ENCODE data around the gene PTPRN2. TPM values are rescaled to one million over a fixed set of nuclear protein-coding genes. Genes with fewer than 3 reads are reported as not detected.
"Not testable (repeated sequence)": the region's sequence is repeated elsewhere in the genome, so short reads cannot be mapped to it uniquely, and the experiment has no call there.

PTPRN2 gene
- total and polyA plus RNA-seq, 8 donors: 12.2 to 49.2 (median 31.8) TPM

DNA sequence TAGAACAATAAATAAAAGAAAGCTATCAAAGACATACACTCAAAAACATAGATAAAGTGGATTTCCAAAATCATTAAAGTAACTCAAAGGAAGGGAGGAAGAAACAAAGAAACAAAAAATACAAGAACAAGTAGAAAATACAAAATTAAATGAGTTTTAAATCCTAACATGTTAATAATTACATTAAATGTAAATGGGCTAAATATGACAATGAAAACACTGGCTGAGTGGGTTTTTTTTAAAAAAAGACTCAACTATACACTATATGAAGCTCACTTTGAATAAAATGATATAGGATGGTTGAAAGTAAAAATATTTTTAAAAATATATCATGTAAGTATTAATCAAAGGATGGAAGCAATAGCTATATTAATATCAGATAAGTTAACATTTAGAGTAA lies 371.4 kb downstream of the PTPRN2 start:
- peaks cover 0 to 4% (median 0%) of the 10 kb centered on the region in 4 donors for H3K9me3 ChIP-seq
- intact Hi-C loops (cut with DNase I): no loop called here

GRCh38 chr7:158209435-158209834 lies 378.2 kb downstream of the PTPRN2 start:
- whole genome bisulfite sequencing, 2 donors: 68 to 82% methylated on average over 1 of the region's 1 CpG
- no peaks in the 10 kb centered on the region for H3K36me3 ChIP-seq
- no peak for FAIRE-seq
- no peaks in the 10 kb centered on the region for H3K27me3 ChIP-seq
- no peak for DNase-seq
- H3K4me1 ChIP-seq: no peaks in the 10 kb centered on the region
- TF ChIP-seq, protein P1, sequence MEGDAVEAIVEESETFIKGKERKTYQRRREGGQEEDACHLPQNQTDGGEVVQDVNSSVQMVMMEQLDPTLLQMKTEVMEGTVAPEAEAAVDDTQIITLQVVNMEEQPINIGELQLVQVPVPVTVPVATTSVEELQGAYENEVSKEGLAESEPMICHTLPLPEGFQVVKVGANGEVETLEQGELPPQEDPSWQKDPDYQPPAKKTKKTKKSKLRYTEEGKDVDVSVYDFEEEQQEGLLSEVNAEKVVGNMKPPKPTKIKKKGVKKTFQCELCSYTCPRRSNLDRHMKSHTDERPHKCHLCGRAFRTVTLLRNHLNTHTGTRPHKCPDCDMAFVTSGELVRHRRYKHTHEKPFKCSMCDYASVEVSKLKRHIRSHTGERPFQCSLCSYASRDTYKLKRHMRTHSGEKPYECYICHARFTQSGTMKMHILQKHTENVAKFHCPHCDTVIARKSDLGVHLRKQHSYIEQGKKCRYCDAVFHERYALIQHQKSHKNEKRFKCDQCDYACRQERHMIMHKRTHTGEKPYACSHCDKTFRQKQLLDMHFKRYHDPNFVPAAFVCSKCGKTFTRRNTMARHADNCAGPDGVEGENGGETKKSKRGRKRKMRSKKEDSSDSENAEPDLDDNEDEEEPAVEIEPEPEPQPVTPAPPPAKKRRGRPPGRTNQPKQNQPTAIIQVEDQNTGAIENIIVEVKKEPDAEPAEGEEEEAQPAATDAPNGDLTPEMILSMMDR (IDR thresholded peaks at IDR 0.05): no peak
- H3K27ac ChIP-seq: no peak overlapping the region
- no peak for ATAC-seq
- H3K9me3 ChIP-seq: no peaks in the 10 kb centered on the region
- intact Hi-C loops (cut with DNase I): no loop called here
- no peak overlapping the region for H3K4me3 ChIP-seq

More for the DNA sequence above, 371.4 kb downstream of the PTPRN2 start:
- H3K27me3 ChIP-seq: no peaks in the 10 kb centered on the region
- TF ChIP-seq, protein P1 (IDR thresholded peaks at IDR 0.05): no peak
- H3K36me3 ChIP-seq: no peaks in the 10 kb centered on the region
- ATAC-seq (no peak), FAIRE-seq (no peak), DNase-seq (no peak)
- H3K4me1 ChIP-seq: no peaks in the 10 kb centered on the region
- H3K27ac ChIP-seq: no peak overlapping the region
- H3K4me3 ChIP-seq: no peak overlapping the region

DNA sequence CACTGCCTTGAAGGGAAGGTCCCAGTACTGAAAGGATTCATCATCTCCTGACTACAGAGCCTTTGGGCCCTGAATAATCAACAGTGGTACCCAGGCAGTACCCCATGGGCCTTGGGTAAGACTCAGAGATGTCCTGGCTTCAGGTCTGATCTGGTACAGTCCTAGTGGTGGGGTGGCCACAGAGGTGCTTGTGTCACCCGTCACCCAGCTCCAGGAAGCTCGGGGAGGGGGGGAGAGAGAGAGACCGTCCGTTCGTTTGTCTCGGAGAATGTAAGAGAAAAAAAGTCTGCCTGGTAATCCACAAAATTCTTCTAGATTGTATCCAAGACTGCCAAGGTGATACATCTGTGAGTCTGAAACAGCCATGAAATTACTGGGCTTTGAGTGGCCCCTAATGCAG lies 381.3 kb downstream of the PTPRN2 start:
- 95 to 96% methylated on average over 6 of the region's 6 CpGs for WGBS, 2 donors
- Histone ChIP-seq H3K27me3 (no peaks in the 10 kb centered on the region), H3K27ac (no peak overlapping the region), H3K4me3 (no peak overlapping the region), H3K36me3 (no peaks in the 10 kb centered on the region), H3K4me1 (no peaks in the 10 kb centered on the region), H3K9me3 (no peaks in the 10 kb centered on the region)
- TF ChIP-seq, protein P1 (IDR thresholded peaks at IDR 0.05): no peak
- ATAC-seq (no peak), FAIRE-seq (no peak), DNase-seq (no peak)
- intact Hi-C loops (cut with DNase I): no loop called here

- no peaks in the 10 kb centered on the region for H3K27me3 ChIP-seq
- no peak for FAIRE-seq
- DNase-seq: no peak
- no peaks in the 10 kb centered on the region for H3K9me3 ChIP-seq
- intact Hi-C loops (cut with DNase I): no loop called here
- no peaks in the 10 kb centered on the region for H3K36me3 ChIP-seq
- H3K4me1 ChIP-seq: no peaks in the 10 kb centered on the region
- no peak for ATAC-seq
- WGBS, 2 donors: 85% methylated on average over 4 of the region's 4 CpGs
- no peak overlapping the region for H3K4me3 ChIP-seq
- no peak overlapping the region for H3K27ac ChIP-seq
- TF ChIP-seq, protein P1 (IDR thresholded peaks at IDR 0.05): no peak
Measured at GRCh38 chr7:158204453-158204852, 383.2 kb downstream of the PTPRN2 start.

DNA sequence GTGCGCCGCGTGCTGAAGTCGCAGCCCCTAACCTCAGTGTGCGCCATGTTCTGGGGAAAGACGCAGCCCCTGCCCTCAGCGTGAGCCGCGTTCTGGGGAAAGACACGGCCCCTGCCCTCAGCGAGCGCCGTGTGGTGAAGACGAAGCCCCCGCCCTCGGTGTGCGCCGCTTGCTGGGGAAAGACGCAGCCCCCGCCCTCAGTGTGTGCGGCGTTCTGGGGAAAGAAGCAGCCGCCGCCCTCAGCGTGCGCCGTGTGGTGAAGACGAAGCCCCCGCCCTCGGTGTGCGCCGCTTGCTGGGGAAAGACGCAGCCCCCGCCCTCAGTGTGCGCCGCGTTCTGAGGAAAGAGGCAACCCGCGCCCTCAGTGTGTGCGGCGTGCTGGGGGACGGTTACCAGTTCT lies 383.7 kb downstream of the PTPRN2 start:
- FAIRE-seq; intact Hi-C loops (cut with DNase I); H3K9me3 ChIP-seq; H3K27ac ChIP-seq; H3K4me1 ChIP-seq; ATAC-seq; H3K36me3 ChIP-seq; H3K4me3 ChIP-seq; H3K27me3 ChIP-seq; DNase-seq: not testable (repeated sequence)
- WGBS, 2 donors: 63 to 64% methylated on average over 42 of the region's 42 CpGs
